Mesendoderm (in vitro differentiated cells): ENCODE data around the gene SGMS1. TPM values are rescaled to one million over a fixed set of nuclear protein-coding genes. Genes with fewer than 3 reads are reported as not detected.
"Not testable (repeated sequence)": the region's sequence is repeated elsewhere in the genome, so short reads cannot be mapped to it uniquely, and the experiment has no call there.

Experiments
- DNase-seq: peaks from one replicate; pipeline ENCODE4 v3.0.0; 2013
- H2AK5ac ChIP-seq: 2 replicates; pipeline ENCODE4 v1.6.1; 2013; ENCODE audit warnings: low read length, inconsistent platforms
- H2BK120ac ChIP-seq: 2 replicates; pipeline ENCODE4 v1.6.1; 2013; ENCODE audit warnings: low read depth, mild to moderate bottlenecking, low read length, moderate library complexity, mixed read lengths
- H2BK15ac ChIP-seq: replicated peaks from 2 replicates; pipeline ENCODE4 v1.6.1; 2013; ENCODE audit warnings: low read depth, mild to moderate bottlenecking, moderate library complexity
- H2BK5ac ChIP-seq: 2 replicates; pipeline ENCODE4 v1.6.1; 2013; ENCODE audit warnings: low read length, inconsistent platforms
- H3K18ac ChIP-seq: 2 replicates; pipeline ENCODE4 v1.6.1; 2013; ENCODE audit warnings: mild to moderate bottlenecking, low read length, mixed read lengths
- H3K23ac ChIP-seq: one replicate; pipeline ENCODE4 v1.6.1; 2013; ENCODE audit warnings: low read length
- H3K27ac ChIP-seq: 2 replicates; pipeline ENCODE4 v1.5.1; 2013; ENCODE audit warnings: low read depth, mild to moderate bottlenecking, inconsistent platforms, low read length, moderate library complexity
- H3K27me3 ChIP-seq: 2 replicates; pipeline ENCODE4 v1.6.1; 2013; ENCODE audit warnings: low read length, control low read depth, mild to moderate bottlenecking, inconsistent platforms; ENCODE audit not compliant: insufficient read depth, poor library complexity
- H3K36me3 ChIP-seq: 2 replicates; pipeline ENCODE4 v1.6.1; 2013; ENCODE audit warnings: low read length, inconsistent platforms; ENCODE audit not compliant: control insufficient read depth, insufficient read depth
- H3K4ac ChIP-seq: one replicate; pipeline ENCODE4 v1.6.1; 2013; ENCODE audit warnings: low read depth, mild to moderate bottlenecking, low read length, moderate library complexity
- H3K4me1 ChIP-seq: 2 replicates; pipeline ENCODE4 v1.6.1; 2013; ENCODE audit warnings: low read depth, low read length, inconsistent platforms; ENCODE audit not compliant: control insufficient read depth
- H3K4me2 ChIP-seq: 2 replicates; pipeline ENCODE4 v1.6.1; 2013; ENCODE audit warnings: low read length
- H3K4me3 ChIP-seq: 2 replicates; pipeline ENCODE4 v1.5.1; 2013; ENCODE audit warnings: mild to moderate bottlenecking, low read length
- H3K56ac ChIP-seq: one replicate; pipeline ENCODE4 v1.6.1; 2013; ENCODE audit warnings: low read length
- H3K79me1 ChIP-seq: 2 replicates; pipeline ENCODE4 v1.6.1; 2013; ENCODE audit warnings: low read length, inconsistent platforms
- H3K79me2 ChIP-seq: 2 replicates; pipeline ENCODE4 v1.6.1; 2013; ENCODE audit warnings: mild to moderate bottlenecking, low read length; ENCODE audit not compliant: control insufficient read depth, insufficient read depth
- H3K9ac ChIP-seq: 2 replicates; pipeline ENCODE4 v1.6.1; 2013; ENCODE audit warnings: low read length, inconsistent platforms
- H4K5ac ChIP-seq: one replicate; pipeline ENCODE4 v1.6.1; 2013; ENCODE audit warnings: low read length
- H4K8ac ChIP-seq: one replicate; pipeline ENCODE4 v1.6.1; 2013; ENCODE audit warnings: low read depth, mild to moderate bottlenecking, control low read depth, low read length, moderate library complexity
- WGBS: extraction: QIAGEN DNeasy Blood & Tissue Kit; methylation state at CpG from one replicate; pipeline ENCODE4 v1.1.7; 2013; ENCODE audit warnings: low lambda C conversion rate, missing lambda C conversion rate; ENCODE audit not compliant: insufficient coverage; ENCODE audit errors: extremely low coverage; 5-methylcytosine and 5-hydroxymethylcytosine counted together
- polyA plus RNA-seq, 2 experiments: library from polyadenylated mRNA; stranded (reverse); fragments of 200-250 nt; gene quantifications; one replicate each; pipeline ENCODE4 v1.2.3, GENCODE V29; 2013

Gene SGMS1
- polyA plus RNA-seq (2013, experiment 1 of 2) = 13.6 TPM
- 13.0 TPM for polyA plus RNA-seq (2013, experiment 2 of 2)

DNA sequence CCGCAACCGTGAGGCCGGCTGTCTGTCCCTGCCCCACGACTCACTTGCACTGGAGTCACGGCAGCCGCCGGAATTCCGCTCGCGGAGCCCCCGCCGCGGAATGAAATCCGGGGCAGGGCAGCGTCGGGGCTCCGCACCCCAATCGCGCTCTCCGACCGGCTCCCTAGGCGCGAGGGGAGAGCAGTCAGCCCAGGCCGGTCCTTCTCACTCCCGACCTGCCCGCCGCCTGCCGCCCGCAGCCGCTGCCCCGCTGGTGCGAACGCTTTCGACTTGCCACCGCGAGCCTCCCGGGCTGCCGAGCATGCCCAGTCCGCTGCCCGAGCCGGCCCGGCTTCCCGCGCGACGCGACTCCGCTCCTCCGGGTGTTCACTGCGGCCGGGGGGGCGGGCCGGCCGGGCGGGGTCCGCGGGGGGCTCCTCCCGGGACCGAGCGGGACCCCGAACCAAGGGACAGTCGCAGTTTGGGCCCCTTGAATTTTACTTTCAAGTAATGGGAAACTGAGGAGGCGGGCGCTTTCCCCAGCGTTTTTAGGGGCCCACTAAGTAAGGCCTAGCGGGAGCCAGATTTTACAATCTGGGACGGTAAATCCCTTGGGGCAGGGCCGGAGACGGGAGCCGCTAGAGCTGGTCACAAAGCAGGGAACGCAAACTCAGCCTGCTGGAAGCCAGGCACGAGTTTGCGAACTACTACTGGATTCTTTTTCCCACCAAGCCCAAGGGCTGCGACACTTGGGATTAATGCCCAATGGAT lies at the start of gene SGMS1:
Gene SGMS1, minus strand, starts transcription at position 294 of the 750 bp plus-strand sequence. CDS start 279,842 bp downstream, outside the sequence.
- DNase-seq = peak; percentile 93
- Histone ChIP-seq H2BK15ac (no peak within 1 kb of the TSS), H2BK5ac (peak within 1 kb of the TSS; percentile 94), H3K56ac (peak within 1 kb of the TSS; percentile 98), H3K23ac (peak within 1 kb of the TSS; percentile 52), H3K4me1 (no peaks in the 10 kb centered on the region), H3K4me3 (peak within 1 kb of the TSS; percentile 53), H3K4me2 (peak within 1 kb of the TSS; percentile 77), H3K36me3 (no peaks in the 10 kb centered on the region), H3K27me3 (no peaks in the 10 kb centered on the region), H4K5ac (no peak within 1 kb of the TSS), H4K8ac (no peak within 1 kb of the TSS), H3K4ac (no peak within 1 kb of the TSS), H3K27ac (peak within 1 kb of the TSS; percentile 95), H3K18ac (peak within 1 kb of the TSS; percentile 91), H3K9ac (peak within 1 kb of the TSS; percentile 93), H2BK120ac (no peak within 1 kb of the TSS), H3K79me2 (no peaks in the 10 kb centered on the region), H2AK5ac (no peak within 1 kb of the TSS), H3K79me1 (no peaks in the 10 kb centered on the region)
- no CpG with 5 or more reads among the region's 74 CpGs for WGBS

DNA sequence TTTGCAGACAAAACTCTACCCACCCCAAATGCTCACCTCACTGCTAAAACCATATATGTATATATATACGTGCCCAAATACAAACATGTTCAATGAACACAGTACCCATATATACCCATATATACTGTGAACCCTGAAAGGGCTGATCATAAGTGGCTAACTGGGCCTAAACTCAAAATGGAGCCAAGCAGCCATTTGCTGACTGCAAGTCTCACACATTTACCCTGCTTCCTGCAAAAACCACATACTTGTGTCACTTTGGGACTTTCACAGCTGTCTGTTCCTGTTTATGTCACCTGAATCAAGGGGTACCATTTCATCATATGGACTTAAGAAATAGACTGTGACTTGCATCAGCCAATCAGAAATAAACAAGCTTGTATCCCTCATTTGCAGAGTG lies 48.4 kb upstream of the SGMS1 start:
- H3K4me2 ChIP-seq = not testable (repeated sequence)
- WGBS = no CpG with 5 or more reads among the region's 1 CpG

DNA sequence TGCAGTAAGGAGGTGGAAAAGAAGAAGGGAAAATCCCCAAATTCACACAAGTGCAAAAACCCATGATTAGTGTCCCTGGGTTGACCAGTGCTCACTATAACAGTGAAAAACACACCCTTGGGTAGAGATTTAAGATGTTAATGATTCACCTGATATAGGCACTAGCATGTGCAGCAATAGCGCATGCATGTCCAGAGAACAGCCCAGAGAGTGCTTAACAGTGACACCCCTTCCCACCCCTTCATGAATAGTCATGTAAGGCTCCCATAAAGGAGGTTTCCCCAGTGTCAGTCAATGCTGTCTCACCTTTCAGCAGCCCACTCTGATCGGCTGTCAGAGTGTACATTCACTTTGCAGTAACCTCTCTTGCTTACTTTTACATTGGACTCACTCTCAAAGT lies 47.9 kb upstream of the SGMS1 start:
- DNase-seq, H2BK15ac ChIP-seq, H3K36me3 ChIP-seq, H4K5ac ChIP-seq, H3K56ac ChIP-seq, H3K4me3 ChIP-seq, H3K4me2 ChIP-seq, H3K9ac ChIP-seq, H2BK120ac ChIP-seq, H3K18ac ChIP-seq, H3K4me1 ChIP-seq, H3K27me3 ChIP-seq, H3K79me1 ChIP-seq, H3K23ac ChIP-seq, H3K4ac ChIP-seq, H3K79me2 ChIP-seq, H4K8ac ChIP-seq, H3K27ac ChIP-seq, H2BK5ac ChIP-seq, H2AK5ac ChIP-seq: not testable (repeated sequence)
- no CpG with 5 or more reads among the region's 2 CpGs for WGBS

More for the DNA sequence above, 48.4 kb upstream of the SGMS1 start:
- H4K8ac ChIP-seq, H3K4me1 ChIP-seq, H3K9ac ChIP-seq, H3K4ac ChIP-seq, H3K27me3 ChIP-seq, DNase-seq, H3K4me3 ChIP-seq, H3K79me2 ChIP-seq, H3K79me1 ChIP-seq, H2BK120ac ChIP-seq, H2BK5ac ChIP-seq, H2BK15ac ChIP-seq, H3K23ac ChIP-seq, H3K56ac ChIP-seq, H4K5ac ChIP-seq, H2AK5ac ChIP-seq, H3K18ac ChIP-seq, H3K27ac ChIP-seq, H3K36me3 ChIP-seq: not testable (repeated sequence)

DNA sequence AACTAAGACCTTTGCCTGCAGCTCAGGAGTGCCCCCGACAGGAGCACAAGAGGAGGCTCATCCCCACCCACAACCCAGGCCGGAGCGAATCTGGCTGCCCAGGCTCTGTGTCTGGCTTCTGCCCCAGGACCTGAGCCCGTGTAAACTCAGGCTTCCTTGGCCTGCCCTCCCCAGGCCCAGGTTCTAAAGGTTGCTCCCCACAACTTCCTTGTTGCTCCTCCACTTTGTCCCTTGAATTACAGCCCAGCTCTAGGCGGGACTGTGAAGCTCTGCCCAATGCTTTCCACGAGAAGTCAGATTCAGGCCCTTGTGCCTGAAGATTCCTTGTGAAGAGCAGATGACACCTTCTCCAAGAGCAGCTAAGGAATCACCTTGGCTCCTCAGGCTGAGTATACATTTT lies 46.2 kb upstream of the SGMS1 start:
- not testable (repeated sequence) for DNase-seq, H3K79me1 ChIP-seq, H4K8ac ChIP-seq, H3K4me2 ChIP-seq, H3K27me3 ChIP-seq, H2BK5ac ChIP-seq, H3K18ac ChIP-seq, H3K56ac ChIP-seq, H3K4me3 ChIP-seq, H3K4ac ChIP-seq, H2BK15ac ChIP-seq, H3K79me2 ChIP-seq, H3K4me1 ChIP-seq, H3K23ac ChIP-seq, H4K5ac ChIP-seq, H3K27ac ChIP-seq, H3K36me3 ChIP-seq, H2AK5ac ChIP-seq, H2BK120ac ChIP-seq, H3K9ac ChIP-seq
- no CpG with 5 or more reads among the region's 6 CpGs for WGBS

DNA sequence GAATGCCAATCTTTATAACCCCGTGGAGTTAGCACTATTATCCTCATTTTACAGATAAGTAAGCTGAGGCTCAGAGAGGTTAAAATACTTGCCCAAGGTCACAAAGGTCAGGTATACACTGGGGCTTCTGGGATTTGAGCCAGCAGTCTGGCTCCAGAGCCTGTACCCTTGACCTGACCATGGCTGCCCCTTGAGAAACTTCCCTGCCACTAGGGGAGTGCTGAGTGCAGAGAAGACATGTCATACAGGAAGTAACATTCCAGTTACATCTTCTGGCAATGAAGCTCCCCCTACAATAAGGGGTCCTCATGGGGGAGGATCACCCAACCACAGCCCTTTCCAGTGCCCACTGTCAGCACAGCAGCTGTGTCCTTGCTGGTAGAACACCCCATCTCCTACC lies 43.6 kb upstream of the SGMS1 start:
- not testable (repeated sequence) for H4K8ac ChIP-seq, H3K4me3 ChIP-seq, H3K4me2 ChIP-seq, H3K9ac ChIP-seq, H2BK5ac ChIP-seq, H3K79me1 ChIP-seq, H2AK5ac ChIP-seq, H3K79me2 ChIP-seq, H3K4ac ChIP-seq, H3K4me1 ChIP-seq, H3K27ac ChIP-seq, H2BK120ac ChIP-seq, H3K23ac ChIP-seq, H3K18ac ChIP-seq, H4K5ac ChIP-seq, H3K56ac ChIP-seq, H3K27me3 ChIP-seq, DNase-seq, H3K36me3 ChIP-seq, H2BK15ac ChIP-seq
- WGBS = no CpG with 5 or more reads among the region's 1 CpG

DNA sequence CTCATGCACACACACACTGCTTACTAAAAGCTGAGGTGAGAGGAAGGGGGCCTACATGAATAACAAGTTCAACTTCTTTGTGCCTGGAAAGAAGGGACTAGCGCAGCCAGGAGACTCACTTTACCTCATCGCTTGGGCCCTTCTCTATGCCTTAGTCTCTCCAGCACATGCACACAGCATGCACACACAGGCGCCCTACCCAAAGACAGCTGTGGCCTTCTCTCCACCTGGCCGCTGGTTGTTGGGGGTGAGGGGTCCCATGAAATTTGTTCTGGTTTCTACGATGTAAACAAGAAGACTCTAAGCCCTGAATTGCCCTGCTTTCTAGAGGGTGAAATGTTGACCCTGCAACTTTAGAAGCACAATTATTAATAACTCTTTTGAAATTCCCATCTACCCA lies 38.7 kb upstream of the SGMS1 start:
- WGBS = no CpG with 5 or more reads among the region's 5 CpGs
- H2AK5ac ChIP-seq, H3K9ac ChIP-seq, H3K4ac ChIP-seq, H4K5ac ChIP-seq, H3K79me2 ChIP-seq, H2BK5ac ChIP-seq, H3K27ac ChIP-seq, H3K79me1 ChIP-seq, H4K8ac ChIP-seq, H2BK120ac ChIP-seq, DNase-seq, H3K4me1 ChIP-seq, H3K56ac ChIP-seq, H3K4me3 ChIP-seq, H3K18ac ChIP-seq, H3K36me3 ChIP-seq, H3K4me2 ChIP-seq, H2BK15ac ChIP-seq, H3K23ac ChIP-seq, H3K27me3 ChIP-seq: not testable (repeated sequence)
